ENCODE measurements around the gene PHLDA2.

PHLDA2 gene

DNA sequence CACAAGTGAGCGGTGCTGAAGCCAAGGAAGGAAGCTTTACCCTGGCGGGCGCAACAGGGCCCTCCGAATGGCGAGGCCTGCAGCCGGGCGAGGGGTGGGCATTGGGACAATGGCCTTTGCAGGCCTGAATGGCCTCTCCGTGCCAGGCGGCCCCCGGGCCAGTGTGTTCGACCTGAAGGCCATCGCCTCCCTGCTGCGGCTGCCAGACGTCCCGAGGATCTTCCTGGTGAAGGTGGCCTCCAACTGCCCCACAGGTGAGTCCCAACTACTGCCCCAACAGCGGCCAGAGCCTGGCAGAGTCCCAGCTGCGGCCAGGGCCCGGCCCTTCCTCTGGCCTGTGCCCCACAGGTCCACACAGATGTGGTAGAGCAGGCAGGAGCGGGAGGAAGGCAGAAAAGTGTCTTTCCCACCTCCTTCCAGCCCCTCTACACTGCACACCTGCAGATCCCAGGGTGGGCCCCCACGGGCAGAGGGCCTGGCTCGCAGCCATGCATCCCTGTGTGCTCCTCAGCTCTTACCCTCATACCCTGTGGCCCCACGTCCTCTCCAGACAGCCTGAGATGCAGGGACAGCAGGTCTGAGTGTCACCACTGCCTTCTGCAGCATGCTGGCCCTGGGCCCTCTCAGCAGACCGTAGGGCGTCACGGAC lies 11.3 kb downstream of the PHLDA2 start:
- Histone ChIP-seq H3K4me1 (ENCODE audit: insufficient read depth, low read length) (peaks cover 13% of the 10 kb centered on the region), H3K9ac (ENCODE audit: low read depth, low read length) (no peak overlapping the region), H3K36me3 (ENCODE audit: insufficient read depth, low read length) (no peaks in the 10 kb centered on the region), H3K9me3 (ENCODE audit: control insufficient read depth, insufficient read depth, low read length) (no peaks in the 10 kb centered on the region)

DNA sequence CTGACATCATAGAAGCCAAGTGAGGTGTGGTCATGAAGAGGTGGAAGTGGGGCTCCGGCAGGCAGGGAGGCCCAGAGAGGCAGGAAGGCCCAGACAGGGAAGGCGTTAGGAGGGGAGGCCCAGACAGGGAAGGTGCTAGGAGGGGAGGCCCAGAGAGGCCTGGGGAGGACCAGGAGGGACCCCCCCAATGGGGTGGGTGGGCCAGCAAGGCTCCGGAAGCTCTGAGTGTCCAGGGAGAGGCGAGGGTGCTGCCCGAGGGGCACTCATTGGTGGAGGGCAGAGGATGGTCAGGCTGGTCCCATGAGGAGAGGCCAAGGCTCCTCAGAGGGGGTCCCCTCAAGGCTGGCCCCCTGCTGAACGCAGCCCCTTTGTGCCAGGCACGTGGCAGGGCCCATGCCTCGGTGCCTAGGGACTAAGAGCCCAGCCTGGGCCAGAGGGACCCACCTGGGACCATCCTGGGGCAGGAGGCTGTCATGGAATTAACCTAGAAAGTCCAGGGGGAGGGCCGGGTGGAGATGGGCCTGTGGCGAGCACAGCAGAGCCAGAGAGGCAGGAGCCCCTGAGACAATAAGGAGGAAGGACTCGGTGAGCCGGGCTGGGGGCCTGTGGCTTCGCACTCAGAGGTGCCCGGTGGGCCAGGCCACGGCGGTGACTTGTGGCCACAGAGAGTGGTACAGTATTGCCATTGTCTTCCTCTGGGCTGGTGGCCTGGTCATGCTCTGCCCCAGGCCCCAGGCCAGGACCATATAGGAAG lies 12.2 kb downstream of the PHLDA2 start:
- no peaks in the 10 kb centered on the region for H3K36me3 ChIP-seq (ENCODE audit: insufficient read depth, low read length)
- no peak overlapping the region for H3K9ac ChIP-seq (ENCODE audit: low read depth, low read length)
- H3K9me3 ChIP-seq (ENCODE audit: control insufficient read depth, insufficient read depth, low read length) = no peaks in the 10 kb centered on the region
- peaks cover 22% of the 10 kb centered on the region for H3K4me1 ChIP-seq (ENCODE audit: insufficient read depth, low read length)

DNA sequence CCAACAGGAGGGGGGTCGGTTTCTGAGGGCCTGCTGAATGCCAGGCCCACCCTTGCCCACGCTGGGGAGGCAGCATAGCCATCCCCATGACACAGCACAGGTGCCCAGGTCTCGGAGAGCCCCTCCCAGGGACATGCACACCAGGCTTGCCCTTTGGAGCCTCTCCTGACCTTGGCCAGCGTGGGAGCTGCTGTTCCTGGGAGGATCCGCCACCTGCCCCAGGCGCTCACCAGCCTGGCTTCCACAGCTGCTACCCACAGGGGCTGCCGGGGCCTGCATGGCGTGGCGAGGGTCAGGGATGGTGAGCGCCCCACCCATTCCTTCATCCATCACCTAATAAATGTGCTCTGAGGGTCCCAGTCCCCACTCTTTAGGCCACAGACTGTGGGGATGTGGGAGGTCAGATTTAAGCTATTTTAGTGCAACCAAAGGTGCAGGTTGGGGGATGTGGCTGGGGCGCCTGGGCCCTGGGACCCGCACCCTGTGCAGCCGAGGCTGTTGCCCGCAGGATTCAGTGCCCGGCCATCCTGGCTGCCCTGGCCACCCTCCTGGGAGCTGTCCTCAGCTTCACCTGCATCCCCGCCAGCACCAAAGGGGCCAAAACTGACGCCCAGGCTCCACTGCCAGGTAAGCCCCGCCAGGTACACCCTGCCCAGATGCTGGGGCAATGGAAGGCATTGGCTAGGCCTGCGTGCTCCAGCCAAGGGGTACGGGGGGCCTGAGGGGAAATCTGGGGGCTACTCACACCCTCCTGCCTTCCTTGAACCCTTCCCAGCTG lies 12.9 kb downstream of the PHLDA2 start:
- Histone ChIP-seq H3K9me3 (ENCODE audit: control insufficient read depth, insufficient read depth, low read length) (no peaks in the 10 kb centered on the region), H3K36me3 (ENCODE audit: insufficient read depth, low read length) (no peaks in the 10 kb centered on the region), H3K4me1 (ENCODE audit: insufficient read depth, low read length) (peaks cover 28% of the 10 kb centered on the region), H3K9ac (ENCODE audit: low read depth, low read length) (no peak overlapping the region)

DNA sequence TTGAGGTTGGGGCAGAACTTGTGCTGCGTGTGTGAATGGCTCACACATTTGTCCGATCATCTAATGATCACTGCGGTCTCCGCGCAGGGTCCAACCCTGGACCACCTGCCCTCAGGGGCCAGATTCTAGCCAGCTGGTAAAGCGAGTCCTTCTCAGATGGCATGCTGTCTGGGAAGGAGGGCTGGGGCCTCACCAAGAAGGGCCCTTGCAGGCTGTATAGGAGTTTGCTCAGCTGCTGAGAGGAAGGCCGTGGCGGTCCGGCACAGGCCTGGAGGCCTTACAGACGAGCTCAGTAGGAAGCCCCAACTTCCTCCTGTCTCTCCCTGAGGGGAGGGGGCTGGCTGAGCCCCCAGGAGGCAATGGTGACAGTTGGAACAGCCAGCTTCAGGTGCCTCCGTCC lies 13.7 kb downstream of the PHLDA2 start:
- Histone ChIP-seq H3K4me1 (ENCODE audit: insufficient read depth, low read length) (peaks cover 28% of the 10 kb centered on the region), H3K9me3 (ENCODE audit: control insufficient read depth, insufficient read depth, low read length) (no peaks in the 10 kb centered on the region), H3K9ac (ENCODE audit: low read depth, low read length) (no peak overlapping the region), H3K36me3 (ENCODE audit: insufficient read depth, low read length) (no peaks in the 10 kb centered on the region)

DNA sequence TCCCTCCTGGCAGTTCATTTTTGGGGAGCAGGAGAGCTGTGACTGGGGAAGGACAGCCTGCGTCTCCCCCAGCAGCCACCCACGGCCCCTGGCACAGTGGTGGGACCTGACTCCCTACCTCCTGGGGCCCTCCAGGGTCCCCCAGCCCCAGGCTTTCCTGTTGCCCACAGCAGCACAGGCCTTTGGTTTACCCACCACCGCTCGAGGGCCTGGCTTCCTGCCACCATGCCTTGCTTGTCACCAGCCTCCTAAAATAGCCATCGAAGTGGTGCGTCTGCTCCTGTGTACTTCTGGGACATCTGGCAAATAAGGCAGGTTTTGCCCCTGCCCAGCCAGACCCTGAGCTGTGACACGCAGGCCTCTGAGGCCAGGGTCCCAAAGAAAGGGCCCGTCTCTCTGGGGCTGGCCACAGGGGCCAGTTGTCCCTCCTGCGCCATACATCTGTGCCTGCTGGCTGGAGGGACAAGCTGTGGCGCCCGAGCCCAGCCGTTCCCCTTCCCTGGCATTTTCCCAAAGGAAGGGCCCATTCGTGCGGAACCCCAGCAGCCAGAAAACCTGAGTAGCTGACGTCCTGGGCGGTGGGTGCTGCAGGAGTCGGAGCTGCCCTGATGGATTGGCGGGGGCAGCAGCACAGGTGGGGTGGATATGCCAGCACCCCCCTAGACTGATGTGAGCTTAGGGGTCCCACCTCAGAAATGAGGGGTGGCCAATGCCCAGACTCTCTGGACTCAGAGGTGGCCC lies 14.6 kb downstream of the PHLDA2 start:
- H3K4me1 ChIP-seq (ENCODE audit: insufficient read depth, low read length) = peaks cover 28% of the 10 kb centered on the region
- H3K36me3 ChIP-seq (ENCODE audit: insufficient read depth, low read length) = no peaks in the 10 kb centered on the region

DNA sequence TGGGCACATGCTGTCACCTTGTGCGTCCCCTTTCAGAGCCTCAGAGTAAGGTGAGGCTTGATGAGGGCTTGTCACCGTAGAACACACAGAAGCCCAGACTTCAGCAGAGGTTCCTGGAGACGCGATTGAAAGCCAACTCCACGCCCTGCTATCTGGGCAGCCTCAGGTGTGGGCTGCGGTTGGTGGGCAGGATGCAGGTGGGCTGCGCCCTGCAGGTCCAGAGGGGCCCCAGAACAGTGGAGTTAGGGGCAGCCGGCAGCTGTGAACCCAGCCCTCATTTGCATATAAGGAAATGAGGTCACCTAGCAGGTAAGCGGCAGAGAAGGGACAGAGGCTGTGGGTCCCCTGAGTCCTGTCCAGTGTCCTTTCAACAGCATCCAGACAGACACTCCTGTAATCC lies 15.4 kb downstream of the PHLDA2 start:
- no peaks in the 10 kb centered on the region for H3K36me3 ChIP-seq (ENCODE audit: insufficient read depth, low read length)
- no peak overlapping the region for H3K9ac ChIP-seq (ENCODE audit: low read depth, low read length)
- peaks cover 28% of the 10 kb centered on the region for H3K4me1 ChIP-seq (ENCODE audit: insufficient read depth, low read length)
- no peaks in the 10 kb centered on the region for H3K9me3 ChIP-seq (ENCODE audit: control insufficient read depth, insufficient read depth, low read length)

More for the DNA sequence above, 14.6 kb downstream of the PHLDA2 start:
- no peaks in the 10 kb centered on the region for H3K9me3 ChIP-seq (ENCODE audit: control insufficient read depth, insufficient read depth, low read length)
- H3K9ac ChIP-seq (ENCODE audit: low read depth, low read length) = no peak overlapping the region

DNA sequence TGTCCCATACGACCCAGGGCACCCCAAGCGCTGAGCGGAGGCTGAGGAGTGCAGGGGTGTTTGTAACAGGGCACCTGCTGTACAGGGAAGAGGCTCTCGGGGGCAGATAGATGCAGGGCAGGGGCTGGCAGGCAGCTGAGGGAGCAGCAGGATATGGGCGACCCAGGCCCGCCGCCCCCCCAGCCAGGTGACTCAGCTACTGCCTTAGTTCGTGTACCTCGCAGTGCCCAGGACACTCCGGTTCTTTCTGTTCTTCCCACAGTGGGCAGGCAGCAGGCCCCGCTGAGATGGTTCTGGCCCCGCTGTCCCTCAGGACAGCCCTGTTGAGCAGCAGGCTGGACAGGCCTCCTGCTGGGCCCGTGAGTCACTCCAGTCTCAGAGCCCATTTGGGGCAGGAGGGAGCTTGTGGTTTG lies 16.2 kb downstream of the PHLDA2 start:
- peaks cover 28% of the 10 kb centered on the region for H3K4me1 ChIP-seq (ENCODE audit: insufficient read depth, low read length)
- no peaks in the 10 kb centered on the region for H3K36me3 ChIP-seq (ENCODE audit: insufficient read depth, low read length)
- 0 out of 2 replicates have a peak overlapping the region, but pooled peaks have one; percentile 2 for H3K9ac ChIP-seq (ENCODE audit: low read depth, low read length)
- no peaks in the 10 kb centered on the region for H3K9me3 ChIP-seq (ENCODE audit: control insufficient read depth, insufficient read depth, low read length)

DNA sequence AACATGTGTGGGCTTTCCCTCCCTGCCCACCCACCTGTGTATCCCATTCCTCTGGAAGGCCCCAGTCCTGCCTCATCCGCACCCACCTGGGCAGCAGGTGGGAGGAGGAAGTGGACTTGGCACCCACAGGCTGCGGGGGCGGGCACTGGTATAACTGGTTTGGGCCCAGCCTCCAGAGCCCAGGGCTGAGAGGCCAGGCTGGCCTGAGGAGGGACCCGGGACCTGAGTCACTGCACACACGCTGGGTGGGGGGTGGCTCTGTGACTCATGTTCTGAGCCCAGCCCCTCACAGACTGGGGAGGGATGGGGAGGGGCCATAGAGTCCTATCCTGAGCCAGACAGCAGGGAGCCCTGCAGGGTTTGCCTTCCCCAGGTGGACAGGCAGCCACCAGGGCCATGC lies 16.7 kb downstream of the PHLDA2 start:
- Histone ChIP-seq H3K4me1 (ENCODE audit: insufficient read depth, low read length) (peaks cover 28% of the 10 kb centered on the region), H3K9ac (ENCODE audit: low read depth, low read length) (0 out of 2 replicates have a peak overlapping the region, but pooled peaks have one; percentile 2), H3K9me3 (ENCODE audit: control insufficient read depth, insufficient read depth, low read length) (no peaks in the 10 kb centered on the region), H3K36me3 (ENCODE audit: insufficient read depth, low read length) (no peaks in the 10 kb centered on the region)

DNA sequence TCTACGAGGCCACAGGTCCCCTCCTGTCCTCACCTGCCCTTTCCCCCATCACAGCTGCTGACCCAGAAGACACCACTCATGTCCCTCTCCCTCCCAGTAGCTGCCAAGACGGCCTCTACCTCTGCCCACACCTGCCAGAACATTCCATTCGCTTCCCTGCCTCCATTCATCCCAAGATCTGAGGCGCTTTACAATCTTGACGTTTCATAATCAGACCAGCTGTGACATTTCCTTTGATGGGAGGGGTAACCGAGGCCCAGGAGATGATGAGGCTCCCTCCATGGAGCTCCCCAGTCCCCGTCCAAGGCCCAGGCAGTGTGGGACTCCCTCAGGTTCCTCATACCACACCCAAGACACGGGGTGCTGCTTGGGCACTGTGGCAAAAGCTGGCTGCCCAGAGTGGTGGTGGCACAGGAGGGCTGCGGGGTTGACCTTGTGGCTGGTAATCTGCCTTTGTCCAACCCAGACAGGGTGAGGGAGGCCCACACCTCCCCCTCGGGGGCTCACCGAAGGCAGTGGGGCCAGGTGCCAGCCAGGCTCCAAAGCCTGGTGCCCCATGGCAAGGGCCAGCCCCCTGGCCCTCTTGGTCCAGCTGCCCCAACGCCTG lies 17.3 kb downstream of the PHLDA2 start:
- no peaks in the 10 kb centered on the region for H3K9me3 ChIP-seq (ENCODE audit: control insufficient read depth, insufficient read depth, low read length)
- peaks cover 28% of the 10 kb centered on the region for H3K4me1 ChIP-seq (ENCODE audit: insufficient read depth, low read length)
- no peaks in the 10 kb centered on the region for H3K36me3 ChIP-seq (ENCODE audit: insufficient read depth, low read length)
- H3K9ac ChIP-seq (ENCODE audit: low read depth, low read length) = no peak overlapping the region

DNA sequence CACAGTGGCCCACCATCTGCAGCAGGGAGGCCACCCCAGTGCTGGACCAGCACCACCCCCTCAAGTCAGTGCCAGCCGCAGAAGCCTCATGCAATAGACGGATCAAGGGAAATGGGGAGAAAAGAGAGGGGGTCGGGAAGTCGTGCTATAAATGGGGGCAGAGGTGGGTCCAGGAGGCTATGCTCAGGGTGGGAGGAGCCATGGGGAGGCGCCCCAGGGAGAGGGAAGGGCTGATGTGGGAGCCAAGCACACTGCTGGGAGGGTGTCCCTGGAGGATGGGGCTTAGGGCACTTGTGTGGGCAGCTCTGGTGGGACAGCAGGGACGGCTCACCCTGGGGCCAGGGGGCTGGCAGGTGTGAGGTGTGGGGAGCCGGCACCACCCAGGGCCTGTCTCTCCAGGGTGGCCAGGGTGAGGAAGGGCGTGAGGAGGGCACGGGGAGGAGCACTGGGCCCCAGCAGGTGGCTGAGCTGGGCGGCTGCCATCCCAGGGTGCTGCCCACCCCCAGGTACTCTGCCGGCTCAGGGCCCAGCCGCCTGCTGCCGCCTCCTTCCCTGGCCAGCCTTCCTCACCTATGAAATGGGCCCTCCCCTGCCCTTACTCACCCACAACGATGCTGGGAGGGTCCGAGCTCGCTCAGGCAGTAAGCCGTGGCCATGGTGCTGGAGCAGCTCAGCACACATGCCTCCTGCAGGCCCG lies 18.0 kb downstream of the PHLDA2 start:
- peaks cover 28% of the 10 kb centered on the region for H3K4me1 ChIP-seq (ENCODE audit: insufficient read depth, low read length)
- H3K36me3 ChIP-seq (ENCODE audit: insufficient read depth, low read length) = no peaks in the 10 kb centered on the region
- H3K9me3 ChIP-seq (ENCODE audit: control insufficient read depth, insufficient read depth, low read length) = no peaks in the 10 kb centered on the region
- H3K9ac ChIP-seq (ENCODE audit: low read depth, low read length) = no peak overlapping the region

DNA sequence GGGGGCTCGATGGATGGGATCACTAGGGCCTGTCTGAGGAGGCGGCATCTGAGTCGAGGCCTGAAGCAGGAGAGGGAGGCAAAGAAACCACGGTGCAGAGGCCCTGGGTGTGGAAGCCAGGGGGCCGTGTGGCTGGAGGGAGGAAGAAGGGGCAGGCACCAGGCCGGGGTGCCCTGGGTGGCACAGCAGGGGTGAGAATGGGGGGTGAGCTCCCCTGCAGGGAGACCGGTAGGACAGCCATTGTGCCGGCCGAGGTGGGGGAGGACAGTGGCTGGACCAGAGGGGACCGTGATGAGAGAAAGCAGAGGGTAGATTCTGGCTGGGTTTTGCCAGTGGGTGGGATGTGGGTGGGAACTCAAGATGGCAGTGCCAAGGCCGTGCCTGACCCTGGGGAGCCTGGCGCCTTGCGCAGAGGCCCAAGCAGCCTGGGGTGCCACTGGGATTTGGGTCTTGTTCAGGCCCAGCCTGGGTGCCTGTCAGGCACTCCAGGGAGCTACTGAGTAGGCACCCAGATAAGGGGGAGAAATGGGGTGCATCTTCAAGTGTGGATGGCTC lies 18.7 kb downstream of the PHLDA2 start:
- no peaks in the 10 kb centered on the region for H3K9me3 ChIP-seq (ENCODE audit: control insufficient read depth, insufficient read depth, low read length)
- H3K36me3 ChIP-seq (ENCODE audit: insufficient read depth, low read length) = no peaks in the 10 kb centered on the region
- H3K9ac ChIP-seq (ENCODE audit: low read depth, low read length) = no peak overlapping the region
- H3K4me1 ChIP-seq (ENCODE audit: insufficient read depth, low read length) = peaks cover 28% of the 10 kb centered on the region

DNA sequence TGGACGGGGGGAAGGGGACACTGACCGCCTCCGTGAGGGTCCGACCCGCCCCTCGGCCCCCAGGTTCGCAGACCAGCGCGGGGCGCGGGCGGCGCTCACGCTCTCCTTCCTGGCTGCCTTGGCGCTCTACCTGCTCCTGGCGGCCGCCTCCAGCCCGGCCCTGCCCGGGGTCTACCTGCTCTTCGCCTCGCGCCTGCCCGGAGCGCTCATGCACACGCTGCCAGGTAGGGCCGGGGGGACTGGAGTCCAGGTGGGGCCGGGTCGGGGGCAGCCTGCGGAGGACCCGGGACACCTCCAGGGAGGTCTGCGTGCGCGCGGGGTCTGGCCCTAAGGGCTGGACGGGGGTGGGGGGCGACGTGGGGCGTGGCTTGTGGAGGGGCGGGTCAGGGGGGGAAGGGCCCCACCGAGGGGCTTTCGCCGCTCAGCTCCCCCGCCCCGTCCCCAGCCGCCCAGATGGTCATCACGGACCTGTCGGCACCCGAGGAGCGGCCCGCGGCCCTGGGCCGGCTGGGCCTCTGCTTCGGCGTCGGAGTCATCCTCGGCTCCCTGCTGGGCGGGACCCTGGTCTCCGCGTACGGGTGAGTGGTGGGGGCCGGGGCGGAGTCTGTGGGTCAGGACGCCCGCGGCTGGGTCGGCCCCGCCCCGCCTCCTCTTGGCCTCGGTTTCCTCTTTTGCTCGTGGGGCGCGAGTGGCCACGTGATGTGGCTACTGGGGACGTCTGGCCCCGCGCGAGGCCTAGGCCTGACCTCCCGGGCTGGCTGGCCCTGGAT lies 19.9 kb downstream of the PHLDA2 start:
- Histone ChIP-seq H3K4me1 (ENCODE audit: insufficient read depth, low read length) (peaks cover 28% of the 10 kb centered on the region), H3K36me3 (ENCODE audit: insufficient read depth, low read length) (no peaks in the 10 kb centered on the region), H3K9me3 (ENCODE audit: control insufficient read depth, insufficient read depth, low read length) (no peaks in the 10 kb centered on the region), H3K9ac (ENCODE audit: low read depth, low read length) (no peak overlapping the region)

DNA sequence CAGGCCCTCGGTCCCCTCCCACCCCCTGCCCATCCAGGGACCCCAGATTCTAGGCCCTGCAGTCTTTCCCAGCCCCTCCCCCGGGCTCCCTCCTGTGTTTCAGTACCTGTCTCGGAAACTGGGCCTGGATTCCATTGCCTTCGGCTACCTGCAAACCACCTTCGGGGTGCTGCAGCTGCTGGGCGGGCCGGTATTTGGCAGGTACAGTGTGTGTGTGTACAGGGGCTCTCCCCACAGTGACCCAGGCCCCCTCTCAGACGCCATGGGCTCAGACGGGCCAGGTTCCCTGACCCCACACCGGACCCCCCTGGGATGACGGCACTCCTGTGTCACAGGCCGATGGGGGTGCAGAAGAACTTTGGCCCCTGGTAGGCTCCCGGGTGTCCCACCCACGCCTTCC lies 21.1 kb downstream of the PHLDA2 start:
- Histone ChIP-seq H3K4me1 (ENCODE audit: insufficient read depth, low read length) (peaks cover 16% of the 10 kb centered on the region; the same call in 1 of the 2 replicates), H3K9ac (ENCODE audit: low read depth, low read length) (no peak overlapping the region), H3K36me3 (ENCODE audit: insufficient read depth, low read length) (no peaks in the 10 kb centered on the region), H3K9me3 (ENCODE audit: control insufficient read depth, insufficient read depth, low read length) (no peaks in the 10 kb centered on the region)
